ENCODE measurements around the gene DTHD1.

Gene DTHD1

GRCh38 chr4:36281384-36282106 lies at the start of gene DTHD1:
Gene DTHD1, plus strand, starts transcription at chr4:36281616. Its CDS starts 143 bp downstream, at chr4:36281759.
- no peaks in the 10 kb centered on the region for H3K27me3 ChIP-seq (ENCODE audit: low read depth, low read length)
- H3K36me3 ChIP-seq (ENCODE audit: control insufficient read depth in 1 of 2, insufficient read depth in 2 of 2, low read length in 2 of 2), result no peaks in the 10 kb centered on the region
- H3K9me3 ChIP-seq (ENCODE audit: control insufficient read depth in 1 of 2, low read length in 2 of 2), result no peaks in the 10 kb centered on the region
- H3K4me3 ChIP-seq (ENCODE audit: low read depth in 1 of 2, low read length in 2 of 2), result no peak within 1 kb of the TSS
- no peak within 1 kb of the TSS for H3K27ac ChIP-seq (ENCODE audit: low read length)
- no peaks in the 10 kb centered on the region for H3K4me1 ChIP-seq (ENCODE audit: control insufficient read depth in 1 of 2, insufficient read depth in 2 of 2, low read length in 2 of 2)

DNA sequence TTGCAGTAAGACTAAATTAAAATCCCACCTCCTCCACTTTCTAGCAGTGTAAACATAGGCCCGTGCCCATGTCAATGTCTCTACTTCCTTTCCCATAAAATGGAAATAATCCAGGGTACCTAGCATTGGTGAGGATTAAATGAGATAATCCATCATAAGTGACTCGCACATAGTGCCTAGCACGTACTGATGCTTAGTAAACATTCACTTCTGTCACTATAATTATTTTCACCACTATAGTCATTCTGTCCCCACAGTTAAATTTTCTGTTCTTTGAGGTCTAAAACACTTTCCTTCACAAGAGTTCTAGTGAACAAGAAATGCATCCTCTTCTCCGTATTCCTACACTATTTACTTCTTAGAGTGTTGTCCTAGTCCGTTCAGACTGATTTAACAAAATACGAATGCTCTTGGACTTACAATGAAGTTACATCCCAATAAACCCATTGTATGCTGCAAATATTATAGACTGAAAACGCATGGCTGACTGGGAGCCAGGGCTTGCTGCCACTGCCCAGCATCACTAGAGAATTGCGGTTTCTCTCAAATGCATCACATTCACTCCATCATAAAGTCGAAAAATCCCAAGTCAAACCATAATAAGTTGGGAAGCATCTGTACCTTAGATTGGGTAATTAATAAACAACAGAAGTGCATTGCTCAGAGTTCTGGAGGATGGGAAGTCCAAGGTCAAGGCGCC lies 47.7 kb upstream of the DTHD1 start:
- no peak overlapping the region for H3K27ac ChIP-seq (ENCODE audit: low read length)
- H3K4me3 ChIP-seq (ENCODE audit: low read depth in 1 of 2, low read length in 2 of 2), result no peak overlapping the region
- H3K9me3 ChIP-seq (ENCODE audit: control insufficient read depth in 1 of 2, low read length in 2 of 2), result no peaks in the 10 kb centered on the region
- peaks cover 0 to 4% of the 10 kb centered on the region in 2 donors for H3K36me3 ChIP-seq (ENCODE audit: control insufficient read depth in 1 of 2, insufficient read depth in 2 of 2, low read length in 2 of 2)
- peaks cover 0 to 4% of the 10 kb centered on the region in 2 donors for H3K4me1 ChIP-seq (ENCODE audit: control insufficient read depth in 1 of 2, insufficient read depth in 2 of 2, low read length in 2 of 2)
- no peaks in the 10 kb centered on the region for H3K27me3 ChIP-seq (ENCODE audit: low read depth, low read length)

DNA sequence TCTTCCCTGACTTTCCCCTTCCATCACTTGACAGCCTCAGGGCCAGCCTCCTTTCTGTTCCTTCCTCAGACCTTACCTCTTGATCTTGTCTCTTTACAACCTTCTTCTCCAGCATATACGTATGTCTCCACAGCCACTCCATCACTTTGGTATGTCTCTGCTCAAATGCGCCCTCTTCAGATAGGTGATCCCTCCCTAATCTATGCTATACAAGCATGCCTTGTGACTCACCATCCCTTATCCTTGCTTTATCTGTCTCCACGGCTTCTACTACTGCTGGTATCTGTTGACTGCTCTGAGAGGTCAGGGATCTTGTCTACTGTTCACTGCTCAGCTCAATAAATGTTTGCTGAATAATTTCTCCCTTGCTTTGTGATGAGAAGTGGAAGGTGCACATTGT lies 46.1 kb upstream of the DTHD1 start:
- Histone ChIP-seq H3K27ac (ENCODE audit: low read length) (no peak overlapping the region), H3K4me1 (ENCODE audit: control insufficient read depth in 1 of 2, insufficient read depth in 2 of 2, low read length in 2 of 2) (peaks cover 0 to 4% of the 10 kb centered on the region in 2 donors), H3K4me3 (ENCODE audit: low read depth in 1 of 2, low read length in 2 of 2) (no peak overlapping the region), H3K27me3 (ENCODE audit: low read depth, low read length) (no peaks in the 10 kb centered on the region), H3K36me3 (ENCODE audit: control insufficient read depth in 1 of 2, insufficient read depth in 2 of 2, low read length in 2 of 2) (no peaks in the 10 kb centered on the region), H3K9me3 (ENCODE audit: control insufficient read depth in 1 of 2, low read length in 2 of 2) (no peaks in the 10 kb centered on the region)

DNA sequence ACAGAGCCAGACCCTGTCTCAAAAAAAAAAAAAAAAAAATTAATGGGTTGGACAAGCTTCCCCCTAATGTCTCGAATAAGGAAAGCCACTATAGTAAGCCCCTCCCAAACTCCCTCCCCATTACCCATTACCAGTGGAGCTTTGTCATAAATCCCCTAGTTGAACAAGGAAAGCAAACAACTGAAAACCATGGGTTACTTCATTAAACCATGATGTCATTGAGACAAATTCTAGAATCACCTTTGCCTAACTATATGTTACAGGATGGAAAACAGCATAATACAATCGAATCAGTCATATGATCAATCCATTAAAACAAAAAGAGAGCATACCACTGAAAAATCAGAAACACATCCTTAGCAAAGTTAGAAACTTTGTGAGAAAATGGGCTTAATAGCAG lies 45.3 kb upstream of the DTHD1 start:
- Histone ChIP-seq H3K4me3 (ENCODE audit: low read depth in 1 of 2, low read length in 2 of 2) (no peak overlapping the region), H3K36me3 (ENCODE audit: control insufficient read depth in 1 of 2, insufficient read depth in 2 of 2, low read length in 2 of 2) (no peaks in the 10 kb centered on the region), H3K27ac (ENCODE audit: low read length) (no peak overlapping the region), H3K4me1 (ENCODE audit: control insufficient read depth in 1 of 2, insufficient read depth in 2 of 2, low read length in 2 of 2) (peaks cover 0 to 4% of the 10 kb centered on the region in 2 donors), H3K27me3 (ENCODE audit: low read depth, low read length) (no peaks in the 10 kb centered on the region), H3K9me3 (ENCODE audit: control insufficient read depth in 1 of 2, low read length in 2 of 2) (no peaks in the 10 kb centered on the region)

- Histone ChIP-seq H3K4me1 (ENCODE audit: control insufficient read depth in 1 of 2, insufficient read depth in 2 of 2, low read length in 2 of 2) (peaks cover 4% of the 10 kb centered on the region in 2 donors), H3K9me3 (ENCODE audit: control insufficient read depth in 1 of 2, low read length in 2 of 2) (no peaks in the 10 kb centered on the region), H3K27ac (ENCODE audit: low read length) (no peak overlapping the region), H3K4me3 (ENCODE audit: low read depth in 1 of 2, low read length in 2 of 2) (no peak overlapping the region), H3K36me3 (ENCODE audit: control insufficient read depth in 1 of 2, insufficient read depth in 2 of 2, low read length in 2 of 2) (no peaks in the 10 kb centered on the region), H3K27me3 (ENCODE audit: low read depth, low read length) (no peaks in the 10 kb centered on the region)
Measured at GRCh38 chr4:36237366-36238313, 43.8 kb upstream of the DTHD1 start.

DNA sequence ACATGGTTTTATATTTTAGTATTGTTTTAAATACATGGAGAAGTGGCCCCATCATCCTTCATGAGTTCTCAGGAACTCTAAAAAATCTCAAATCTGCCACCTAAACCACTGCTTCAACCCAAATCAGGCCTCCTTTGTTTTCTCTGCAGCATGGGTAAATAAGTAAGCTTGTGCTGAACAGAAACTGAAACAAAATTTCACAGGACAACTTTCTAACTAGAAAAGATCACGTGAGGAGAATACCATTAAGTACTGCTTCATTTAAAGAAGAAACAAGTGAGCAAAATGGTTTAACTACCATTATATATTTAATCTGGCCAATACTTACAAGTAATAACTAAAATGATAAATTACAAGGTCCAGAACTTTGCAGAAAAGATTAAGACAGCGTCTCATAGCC lies 39.6 kb upstream of the DTHD1 start:
- no peaks in the 10 kb centered on the region for H3K27me3 ChIP-seq (ENCODE audit: low read depth, low read length)
- peaks cover 0 to 4% of the 10 kb centered on the region in 2 donors for H3K4me1 ChIP-seq (ENCODE audit: control insufficient read depth in 1 of 2, insufficient read depth in 2 of 2, low read length in 2 of 2)
- peak overlapping the region; percentile 75 to 76 for H3K4me3 ChIP-seq (ENCODE audit: low read depth in 1 of 2, low read length in 2 of 2)
- no peaks in the 10 kb centered on the region for H3K36me3 ChIP-seq (ENCODE audit: control insufficient read depth in 1 of 2, insufficient read depth in 2 of 2, low read length in 2 of 2)
- H3K27ac ChIP-seq (ENCODE audit: low read length), result peak overlapping the region; percentile 47
- no peaks in the 10 kb centered on the region for H3K9me3 ChIP-seq (ENCODE audit: control insufficient read depth in 1 of 2, low read length in 2 of 2)

GRCh38 chr4:36242629-36243354 lies 38.6 kb upstream of the DTHD1 start:
- Histone ChIP-seq H3K4me3 (ENCODE audit: low read depth in 1 of 2, low read length in 2 of 2) (peak overlapping the region; percentile 75 to 76), H3K9me3 (ENCODE audit: control insufficient read depth in 1 of 2, low read length in 2 of 2) (no peaks in the 10 kb centered on the region), H3K36me3 (ENCODE audit: control insufficient read depth in 1 of 2, insufficient read depth in 2 of 2, low read length in 2 of 2) (no peaks in the 10 kb centered on the region), H3K27ac (ENCODE audit: low read length) (peak overlapping the region; percentile 80), H3K27me3 (ENCODE audit: low read depth, low read length) (no peaks in the 10 kb centered on the region), H3K4me1 (ENCODE audit: control insufficient read depth in 1 of 2, insufficient read depth in 2 of 2, low read length in 2 of 2) (peaks cover 0 to 4% of the 10 kb centered on the region in 2 donors)

DNA sequence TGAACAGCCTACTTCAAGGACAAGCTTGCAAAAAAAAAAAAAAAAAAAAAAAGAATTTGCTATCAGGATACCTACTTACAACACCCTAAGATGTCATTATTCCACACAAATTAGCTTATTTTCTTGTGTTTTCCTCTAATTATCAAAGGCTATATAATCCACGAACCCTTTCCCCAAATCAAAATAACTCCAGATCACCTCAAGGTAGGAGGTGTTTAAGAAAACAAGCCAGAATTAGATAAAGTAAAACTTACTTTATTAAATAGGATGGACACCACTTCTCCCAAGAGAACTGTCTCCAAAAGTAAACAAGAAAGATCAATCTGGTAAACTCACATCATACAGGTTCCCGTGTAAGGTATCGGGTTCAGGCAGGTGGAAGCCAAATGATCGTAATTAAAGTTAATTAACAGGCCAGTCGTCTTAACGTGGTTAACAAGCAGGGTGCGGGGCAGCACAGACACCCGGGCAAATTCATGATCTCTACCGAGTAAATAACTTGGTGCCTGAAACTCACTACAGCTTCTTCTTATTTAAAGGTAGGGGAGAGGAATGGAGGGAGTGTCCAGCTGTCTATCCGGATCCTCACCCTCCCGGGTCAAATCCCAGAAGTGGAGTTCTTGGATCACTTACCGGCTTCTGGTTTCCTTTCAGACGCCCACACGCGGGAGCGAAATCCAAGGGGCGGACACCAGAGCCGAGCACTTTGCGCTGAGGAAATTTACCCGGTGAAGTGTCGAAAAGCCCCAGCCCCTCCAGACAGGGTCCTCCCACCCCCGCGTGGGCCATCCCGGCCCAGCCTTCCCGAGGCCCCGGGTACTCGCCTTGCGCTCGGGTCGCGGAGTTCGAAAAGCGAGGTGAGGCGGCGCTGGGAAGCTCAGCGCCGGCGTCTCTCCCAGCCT lies 37.8 kb upstream of the DTHD1 start:
- H3K27ac ChIP-seq (ENCODE audit: low read length), result peak overlapping the region; percentile 80
- H3K36me3 ChIP-seq (ENCODE audit: control insufficient read depth in 1 of 2, insufficient read depth in 2 of 2, low read length in 2 of 2), result no peaks in the 10 kb centered on the region
- no peaks in the 10 kb centered on the region for H3K27me3 ChIP-seq (ENCODE audit: low read depth, low read length)
- H3K4me3 ChIP-seq (ENCODE audit: low read depth in 1 of 2, low read length in 2 of 2), result peak overlapping the region; percentile 75 to 76
- no peaks in the 10 kb centered on the region for H3K9me3 ChIP-seq (ENCODE audit: control insufficient read depth in 1 of 2, low read length in 2 of 2)
- peaks cover 0 to 4% of the 10 kb centered on the region in 2 donors for H3K4me1 ChIP-seq (ENCODE audit: control insufficient read depth in 1 of 2, insufficient read depth in 2 of 2, low read length in 2 of 2)

- Histone ChIP-seq H3K4me1 (ENCODE audit: control insufficient read depth in 1 of 2, insufficient read depth in 2 of 2, low read length in 2 of 2) (peaks cover 0 to 4% of the 10 kb centered on the region in 2 donors), H3K9me3 (ENCODE audit: control insufficient read depth in 1 of 2, low read length in 2 of 2) (no peaks in the 10 kb centered on the region), H3K27ac (ENCODE audit: low read length) (peak within 1 kb of the TSS; percentile 80), H3K4me3 (ENCODE audit: low read depth in 1 of 2, low read length in 2 of 2) (peak within 1 kb of the TSS; percentile 75 to 76), H3K27me3 (ENCODE audit: low read depth, low read length) (no peaks in the 10 kb centered on the region), H3K36me3 (ENCODE audit: control insufficient read depth in 1 of 2, insufficient read depth in 2 of 2, low read length in 2 of 2) (no peaks in the 10 kb centered on the region)
Measured at GRCh38 chr4:36244257-36245082, 36.9 kb upstream of the DTHD1 start, which contains the start of gene ARAP2. Gene ARAP2, minus strand, starts transcription at chr4:36244514. Its CDS starts 15,028 bp downstream, at chr4:36229486.
